Measurements from ENCODE around the gene LDLRAD4.
"Not testable (repeated sequence)": the region's sequence is repeated elsewhere in the genome, so short reads cannot be mapped to it uniquely, and the experiment has no call there.

The LDLRAD4 gene

GRCh38 chr18:13606604-13607254 lies 388.2 kb downstream of the LDLRAD4 start:
- H3K4me1 Mint-ChIP-seq, result peaks cover 38% of the 10 kb centered on the region
- H3K27ac Mint-ChIP-seq, result no peak overlapping the region
- H3K4me3 Mint-ChIP-seq, result no peak overlapping the region
- peaks cover 9% of the 10 kb centered on the region for H3K36me3 Mint-ChIP-seq
- DNase-seq (ENCODE audit: low spot score in 2 of 2), result no peak
- peak; percentile 40 for ATAC-seq
- no peaks in the 10 kb centered on the region for H3K9me3 Mint-ChIP-seq

DNA sequence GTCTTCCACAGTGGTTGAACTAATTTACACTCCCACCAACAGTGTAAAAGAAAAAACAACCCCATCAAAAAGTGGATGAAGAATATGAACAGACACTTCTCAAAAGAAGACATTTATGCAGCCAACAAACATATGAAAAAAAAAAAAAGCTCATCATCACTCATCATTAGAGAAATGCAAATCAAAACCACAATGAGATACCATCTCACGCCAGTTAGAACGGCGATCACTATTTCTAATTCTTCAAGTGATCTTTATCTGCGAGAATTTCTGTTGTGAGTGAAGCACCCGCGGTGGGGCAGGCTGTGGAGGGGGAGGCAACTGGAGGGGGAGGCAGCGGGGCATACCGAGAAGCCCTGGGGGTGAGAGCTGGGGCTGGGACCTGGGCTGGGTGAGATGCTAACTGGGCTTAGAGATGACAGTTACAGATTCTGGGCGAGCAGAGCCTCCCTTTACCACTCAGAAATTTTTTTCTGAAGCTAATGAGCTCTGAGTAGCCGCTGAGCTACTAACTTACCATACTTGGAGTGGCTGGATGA lies 389.5 kb downstream of the LDLRAD4 start:
- peak in 1 of 2 donors; percentile 78 for DNase-seq (ENCODE audit: low spot score in 2 of 2)
- H3K4me3 Mint-ChIP-seq, result peak overlapping the region; percentile 72
- H3K36me3 Mint-ChIP-seq, result peaks cover 23% of the 10 kb centered on the region
- H3K27ac Mint-ChIP-seq, result peak overlapping the region; percentile 83
- not testable (repeated sequence) for H3K9me3 Mint-ChIP-seq
- ATAC-seq, result peak; percentile 38
- peaks cover 51% of the 10 kb centered on the region for H3K4me1 Mint-ChIP-seq

- Mint-ChIP-seq H3K4me3 (peak overlapping the region; percentile 72), H3K4me1 (peaks cover 60% of the 10 kb centered on the region), H3K27ac (peak overlapping the region; percentile 83), H3K9me3 (no peaks in the 10 kb centered on the region), H3K36me3 (peaks cover 31% of the 10 kb centered on the region)
- DNase-seq (ENCODE audit: low spot score in 2 of 2) (peak in 1 of 2 donors; percentile 69), ATAC-seq (peak; percentile 63)
Observed at GRCh38 chr18:13608791-13609532, 390.4 kb downstream of the LDLRAD4 start.

DNA sequence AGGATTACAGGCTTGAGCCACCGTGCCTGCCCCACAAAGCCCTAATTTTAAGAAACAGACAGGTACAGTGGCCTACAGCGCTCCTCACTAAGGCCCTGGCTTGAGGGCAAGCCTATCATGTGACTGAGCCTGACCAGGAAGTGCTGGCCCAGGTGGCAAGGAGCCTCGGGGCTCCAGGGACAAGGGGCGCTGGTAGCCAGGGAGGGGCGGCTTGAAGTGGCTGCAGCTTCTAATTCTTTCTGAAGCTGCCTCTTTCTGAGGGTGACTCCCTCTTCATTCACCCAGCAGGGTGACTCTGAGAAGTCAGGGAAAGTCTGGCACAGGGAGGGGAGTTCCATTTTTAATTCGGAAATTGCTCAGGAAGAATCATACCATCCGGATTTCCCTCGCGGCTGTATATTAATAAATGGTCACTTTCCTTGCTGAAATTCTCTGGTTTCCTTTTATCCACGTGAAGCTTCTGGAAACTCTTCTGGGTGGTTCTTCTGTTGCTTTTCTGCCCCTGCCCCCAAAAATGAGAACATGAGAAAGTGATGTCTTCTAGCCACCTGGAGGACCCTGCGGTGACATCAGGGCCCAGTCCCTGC lies 392.1 kb downstream of the LDLRAD4 start:
- Mint-ChIP-seq H3K4me3 (peak overlapping the region; percentile 88), H3K27ac (peak overlapping the region; percentile 97), H3K9me3 (no peaks in the 10 kb centered on the region), H3K36me3 (peaks cover 46% of the 10 kb centered on the region), H3K4me1 (peaks cover 77% of the 10 kb centered on the region)
- ATAC-seq (no peak), DNase-seq (ENCODE audit: low spot score in 2 of 2) (peak in 1 of 2 donors; percentile 49)

DNA sequence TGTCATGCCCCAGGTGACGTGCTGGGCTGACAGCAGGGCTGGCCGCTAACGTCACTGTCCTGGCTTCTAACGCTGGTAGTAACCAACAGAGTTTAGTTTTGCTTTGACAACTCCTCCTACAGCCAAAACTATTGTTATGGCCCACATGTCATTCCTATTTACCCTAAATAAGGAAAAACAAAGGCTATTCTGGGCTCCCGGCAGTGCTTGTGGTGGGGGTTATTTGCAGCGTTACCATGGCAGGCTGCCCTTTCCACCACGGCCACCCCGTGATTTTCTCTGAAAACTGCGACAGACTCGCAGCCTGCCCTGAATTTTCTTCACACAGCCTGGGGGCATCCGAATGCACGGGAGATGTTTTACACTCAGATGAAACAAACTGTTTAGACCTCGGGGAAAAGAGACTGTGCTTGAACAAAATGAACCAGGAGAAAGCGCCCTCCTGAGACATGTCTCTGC lies 392.6 kb downstream of the LDLRAD4 start:
- H3K27ac Mint-ChIP-seq, result peak overlapping the region; percentile 97
- no peak for ATAC-seq
- H3K4me3 Mint-ChIP-seq, result peak overlapping the region; percentile 88

DNA sequence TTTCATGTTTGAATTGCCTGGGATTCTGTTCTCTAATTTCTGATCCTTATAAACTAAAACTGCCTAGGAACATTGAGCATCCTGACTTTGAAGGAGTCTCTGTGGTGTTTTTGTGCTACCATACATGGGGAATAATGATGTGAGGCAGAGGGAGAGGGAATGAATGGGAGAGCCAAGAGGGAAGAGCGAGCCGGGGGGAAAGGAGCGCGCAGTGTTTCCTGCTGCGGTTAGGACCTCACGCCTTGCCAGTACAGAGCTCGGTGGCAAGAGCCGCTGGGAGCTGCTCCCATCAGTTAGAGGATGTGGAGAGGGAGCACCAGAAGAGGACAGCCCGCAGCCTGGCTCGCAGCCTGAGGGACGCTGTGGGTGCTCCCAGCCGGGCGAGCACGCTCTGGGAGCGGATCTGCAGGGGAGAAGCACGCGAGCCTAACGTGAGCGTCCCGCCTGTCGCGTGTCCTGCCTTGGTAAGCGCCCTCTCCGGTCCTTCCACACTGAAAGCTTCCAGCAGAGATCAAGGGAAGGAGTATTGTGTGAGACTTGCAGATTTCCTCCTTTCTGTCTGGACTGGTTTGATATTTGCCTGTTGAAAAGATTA lies 393.1 kb downstream of the LDLRAD4 start:
- Mint-ChIP-seq H3K27ac (peak overlapping the region; percentile 97), H3K9me3 (no peaks in the 10 kb centered on the region), H3K36me3 (peaks cover 53% of the 10 kb centered on the region), H3K4me1 (peaks cover 87% of the 10 kb centered on the region), H3K4me3 (peak overlapping the region; percentile 88)
- DNase-seq (ENCODE audit: low spot score in 2 of 2) (peak in 1 of 2 donors; percentile 54), ATAC-seq (peak; percentile 1)

More for the DNA sequence above, 392.6 kb downstream of the LDLRAD4 start:
- H3K36me3 Mint-ChIP-seq, result peaks cover 52% of the 10 kb centered on the region
- peak in 1 of 2 donors; percentile 68 for DNase-seq (ENCODE audit: low spot score in 2 of 2)
- H3K4me1 Mint-ChIP-seq, result peaks cover 82% of the 10 kb centered on the region
- H3K9me3 Mint-ChIP-seq, result no peaks in the 10 kb centered on the region

GRCh38 chr18:13612196-13612997 lies 393.8 kb downstream of the LDLRAD4 start:
- Mint-ChIP-seq H3K36me3 (peaks cover 53% of the 10 kb centered on the region), H3K9me3 (no peaks in the 10 kb centered on the region), H3K27ac (peak overlapping the region; percentile 97), H3K4me1 (peaks cover 94% of the 10 kb centered on the region), H3K4me3 (peak overlapping the region; percentile 88)
- ATAC-seq, result peak; percentile 68
- DNase-seq (ENCODE audit: low spot score in 2 of 2), result peak; percentile 35 to 87

GRCh38 chr18:13613099-13613498 lies 394.5 kb downstream of the LDLRAD4 start:
- peaks cover 92% of the 10 kb centered on the region for H3K4me1 Mint-ChIP-seq
- peaks cover 53% of the 10 kb centered on the region for H3K36me3 Mint-ChIP-seq
- H3K9me3 Mint-ChIP-seq, result no peaks in the 10 kb centered on the region
- peak overlapping the region; percentile 97 for H3K27ac Mint-ChIP-seq
- ATAC-seq, result no peak
- peak overlapping the region; percentile 88 for H3K4me3 Mint-ChIP-seq
- no peak for DNase-seq (ENCODE audit: low spot score in 2 of 2)

DNA sequence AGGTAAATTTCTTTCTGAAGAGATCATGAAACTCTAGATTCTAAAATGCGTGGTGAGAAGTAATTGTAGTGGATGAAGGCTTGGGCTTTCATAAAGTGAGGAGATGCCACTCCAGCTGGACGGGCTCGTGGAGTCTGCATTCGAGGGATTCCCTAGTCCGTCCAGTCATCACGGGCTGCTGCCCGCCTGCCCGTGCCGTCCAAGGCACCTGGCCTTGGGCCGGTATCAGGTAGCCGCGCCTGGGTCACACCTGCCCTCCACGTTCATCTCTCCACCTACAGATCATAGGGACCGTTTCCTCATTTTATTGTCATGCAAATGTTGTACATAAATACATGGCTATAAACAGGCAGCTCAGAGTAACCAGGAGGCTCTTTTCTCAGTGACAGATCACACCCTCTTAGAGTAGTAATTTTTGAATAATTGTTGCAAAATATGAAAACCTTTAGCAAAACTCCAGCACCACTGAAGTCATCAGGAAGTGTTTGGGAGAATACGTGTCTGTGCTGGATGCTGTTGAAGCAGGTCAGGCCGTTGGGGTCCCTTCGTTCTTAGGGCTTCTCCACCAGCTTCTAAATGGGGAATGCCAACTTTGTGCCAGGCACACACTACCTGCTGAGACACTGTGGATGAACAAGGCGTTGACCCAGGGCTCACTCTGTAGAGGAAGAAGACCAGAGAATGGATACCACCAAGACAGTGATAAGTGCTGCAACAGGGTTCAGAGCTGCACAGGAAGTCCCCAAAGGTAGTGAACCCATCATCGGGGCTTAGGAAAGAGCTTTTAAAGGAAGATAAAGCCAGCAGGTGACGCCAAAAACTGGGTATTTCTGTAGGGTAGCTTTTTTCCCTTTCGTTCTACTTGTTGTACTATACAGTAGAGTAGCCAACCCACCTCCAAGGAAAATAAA lies 395.3 kb downstream of the LDLRAD4 start:
- peak overlapping the region; percentile 88 for H3K4me3 Mint-ChIP-seq
- H3K4me1 Mint-ChIP-seq, result peaks cover 89% of the 10 kb centered on the region
- ATAC-seq, result no peak
- peak in 1 of 2 donors; percentile 55 for DNase-seq (ENCODE audit: low spot score in 2 of 2)
- no peaks in the 10 kb centered on the region for H3K9me3 Mint-ChIP-seq
- peaks cover 53% of the 10 kb centered on the region for H3K36me3 Mint-ChIP-seq
- peak overlapping the region; percentile 97 for H3K27ac Mint-ChIP-seq

- Mint-ChIP-seq H3K9me3 (no peaks in the 10 kb centered on the region), H3K4me3 (peak overlapping the region; percentile 88), H3K4me1 (peaks cover 82% of the 10 kb centered on the region), H3K27ac (peak overlapping the region; percentile 97), H3K36me3 (peaks cover 53% of the 10 kb centered on the region)
- peak; percentile 14 for ATAC-seq
- DNase-seq (ENCODE audit: low spot score in 2 of 2), result peak in 1 of 2 donors; percentile 81
Observed at GRCh38 chr18:13614641-13615288, 396.2 kb downstream of the LDLRAD4 start.

- Mint-ChIP-seq H3K9me3 (no peaks in the 10 kb centered on the region), H3K36me3 (peaks cover 53% of the 10 kb centered on the region), H3K4me3 (peak overlapping the region; percentile 88), H3K27ac (peak overlapping the region; percentile 97), H3K4me1 (peaks cover 81% of the 10 kb centered on the region)
- peak in 1 of 2 donors; percentile 66 for DNase-seq (ENCODE audit: low spot score in 2 of 2)
- peak; percentile 41 for ATAC-seq
Observed at GRCh38 chr18:13615432-13615861, 396.9 kb downstream of the LDLRAD4 start.

- Mint-ChIP-seq H3K4me3 (peak overlapping the region; percentile 88), H3K4me1 (peaks cover 75% of the 10 kb centered on the region), H3K36me3 (peaks cover 51% of the 10 kb centered on the region), H3K27ac (peak overlapping the region; percentile 97), H3K9me3 (no peaks in the 10 kb centered on the region)
- no peak for ATAC-seq
- peak in 1 of 2 donors; percentile 63 for DNase-seq (ENCODE audit: low spot score in 2 of 2)
Observed at GRCh38 chr18:13616041-13616440, 397.5 kb downstream of the LDLRAD4 start.

DNA sequence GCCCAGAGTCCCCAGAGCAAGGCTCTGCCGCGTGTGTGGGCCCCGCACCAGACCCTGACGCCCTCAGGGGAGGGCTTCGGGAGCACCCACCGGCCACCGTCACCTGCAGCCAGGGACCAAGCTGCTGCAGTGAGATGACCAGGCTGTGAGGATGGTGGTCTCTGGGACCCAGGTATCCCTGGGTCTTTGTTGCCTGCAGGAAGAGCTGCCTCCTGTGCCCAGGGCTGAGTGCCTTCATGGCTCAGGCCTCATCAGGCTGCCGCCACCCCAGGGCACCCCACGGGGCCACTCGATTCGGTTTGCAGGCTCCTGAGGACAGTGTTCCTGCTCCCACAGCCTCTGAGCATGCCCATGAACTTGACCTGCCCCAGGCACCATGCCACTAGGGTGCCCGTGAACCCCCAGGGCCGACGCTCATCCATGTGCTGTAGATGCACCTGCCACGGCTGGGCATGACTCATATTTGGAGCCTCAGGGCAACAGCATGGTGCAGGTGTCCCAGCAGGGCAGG lies 398.0 kb downstream of the LDLRAD4 start:
- peak overlapping the region; percentile 88 for H3K4me3 Mint-ChIP-seq

More for the DNA sequence above, 398.0 kb downstream of the LDLRAD4 start:
- ATAC-seq (no peak), DNase-seq (ENCODE audit: low spot score in 2 of 2) (peak in 1 of 2 donors; percentile 51)
- no peaks in the 10 kb centered on the region for H3K9me3 Mint-ChIP-seq
- peaks cover 45% of the 10 kb centered on the region for H3K36me3 Mint-ChIP-seq
- H3K27ac Mint-ChIP-seq, result peak overlapping the region; percentile 97
- H3K4me1 Mint-ChIP-seq, result peaks cover 70% of the 10 kb centered on the region
